ENCODE measurements around the gene FBXW12.

GRCh38 chr3:48410205-48411040 is 38.4 kb downstream of the FBXW12 start:
- TF ChIP-seq CTCF (IDR thresholded peaks at IDR 0.05; ENCODE audit: low read depth, low read length) (no peak), EZH2phosphoT487 (IDR thresholded peaks at IDR 0.05; ENCODE audit: low read depth) (no peak)

Measured in OCI-LY3 (cell line).